HG03103 (cell line): ENCODE results near the gene SERPINB6.
"Not testable (repeated sequence)": the region's sequence is repeated elsewhere in the genome, so short reads cannot be mapped to it uniquely, and the experiment has no call there.

Experiments used
- ATAC-seq: cut with Tn5 transposase; IDR thresholded peaks from one replicate; pipeline ENCODE4 v1.9.1; 2021; ENCODE audit warnings: low read depth; ENCODE audit not compliant: unreplicated experiment

The SERPINB6 gene

GRCh38 chr6:2977799-2978590, 6.6 kb upstream of the SERPINB6 start:
- ATAC-seq, result no peak

- ATAC-seq, result no peak
Observed at GRCh38 chr6:2977290-2977689, 5.9 kb upstream of the SERPINB6 start.

- ATAC-seq, result no peak
Observed at GRCh38 chr6:2976571-2977085, 5.3 kb upstream of the SERPINB6 start.

GRCh38 chr6:2976060-2976459, 4.7 kb upstream of the SERPINB6 start:
- no peak for ATAC-seq

- ATAC-seq, result no peak
Observed at GRCh38 chr6:2973676-2974075, 2.3 kb upstream of the SERPINB6 start.

- not testable (repeated sequence) for ATAC-seq
Observed at GRCh38 chr6:2973180-2973579, 1.8 kb upstream of the SERPINB6 start.

GRCh38 chr6:2972685-2973084, 1.3 kb upstream of the SERPINB6 start:
- ATAC-seq, result not testable (repeated sequence)

- ATAC-seq, result not testable (repeated sequence)
Observed at GRCh38 chr6:2972219-2972487, 786 bp upstream of the SERPINB6 start.

- no peak for ATAC-seq
Observed at GRCh38 chr6:2970753-2971419, 481 bp downstream of the SERPINB6 start.

- no peak for ATAC-seq
Observed at GRCh38 chr6:2970034-2970685, 1.2 kb downstream of the SERPINB6 start.

- ATAC-seq, result no peak
Observed at GRCh38 chr6:2969549-2969948, 1.8 kb downstream of the SERPINB6 start.

- no peak for ATAC-seq
Observed at GRCh38 chr6:2968600-2969135, 2.7 kb downstream of the SERPINB6 start.

- ATAC-seq, result no peak
Observed at GRCh38 chr6:2967936-2968335, 3.4 kb downstream of the SERPINB6 start.

- ATAC-seq, result no peak
Observed at GRCh38 chr6:2966347-2966746, 5.0 kb downstream of the SERPINB6 start.

GRCh38 chr6:2964793-2965505, 6.4 kb downstream of the SERPINB6 start:
- no peak for ATAC-seq

- no peak for ATAC-seq
Observed at GRCh38 chr6:2963756-2964155, 7.6 kb downstream of the SERPINB6 start.

- ATAC-seq, result no peak
Observed at GRCh38 chr6:2962636-2963035, 8.7 kb downstream of the SERPINB6 start.

- no peak for ATAC-seq
Observed at GRCh38 chr6:2962004-2962403, 9.4 kb downstream of the SERPINB6 start.

- no peak for ATAC-seq
Observed at GRCh38 chr6:2961506-2961905, 9.9 kb downstream of the SERPINB6 start.

- no peak for ATAC-seq
Observed at GRCh38 chr6:2960935-2961334, 10.4 kb downstream of the SERPINB6 start.
